H1 (cell line): ENCODE data around the gene SMTNL1. TPM values are rescaled to one million over a fixed set of nuclear protein-coding genes. Genes with fewer than 3 reads are reported as not detected.

Experiments used
- CBX5 ChIP-seq: fragments of 300-800, 300-1000 bp; sonication (generic); IDR thresholded peaks from 2 replicates; pipeline ENCODE4 v1.7.1; 2016; ENCODE audit warnings: antibody characterized with exemption, low read length, low read depth
- CBX8 ChIP-seq: fragments of 300-800, 300-1000 bp; sonication (generic); IDR thresholded peaks from 2 replicates; pipeline ENCODE4 v1.7.1; 2016; ENCODE audit warnings: low read depth, low read length, borderline replicate concordance
- CHD2 ChIP-seq: IDR thresholded peaks from 2 replicates; pipeline ENCODE4 v1.6.1; 2012; ENCODE audit warnings: low read length, improper control_type of control experiment
- CTBP2 ChIP-seq: IDR thresholded peaks from 2 replicates; pipeline ENCODE4 v1.7.0; 2011; ENCODE audit warnings: borderline replicate concordance, mild to moderate bottlenecking, moderate library complexity, mixed read lengths, low read length; ENCODE audit not compliant: insufficient read depth, insufficient read length
- FOSL1 ChIP-seq: IDR thresholded peaks from 2 replicates; pipeline ENCODE4 v1.6.1; 2011; ENCODE audit warnings: mild to moderate bottlenecking, low read depth, low read length, moderate library complexity; ENCODE audit not compliant: insufficient read depth
- HDAC2 ChIP-seq, 2 experiments: fragments of 300-600 bp in 1 of 2; sonication (generic) in 1 of 2; IDR thresholded peaks; 2 replicates each; pipeline ENCODE4 v1.6.1; 2011 to 2012; ENCODE audit warnings: low read depth in 2 of 2, low read length in 2 of 2, mild to moderate bottlenecking in 2 of 2, moderate library complexity in 2 of 2, borderline replicate concordance in 1 of 2, inconsistent platforms in 1 of 2
- JUND ChIP-seq: IDR thresholded peaks from 2 replicates; pipeline ENCODE4 v1.6.1; 2011; ENCODE audit warnings: mild to moderate bottlenecking, improper control_type of control experiment, low read length
- NANOG ChIP-seq: IDR thresholded peaks from 2 replicates; pipeline ENCODE4 v1.6.1; 2011; ENCODE audit warnings: low read length, low read depth, mild to moderate bottlenecking, inconsistent platforms; ENCODE audit not compliant: insufficient read depth, poor library complexity, severe bottlenecking
- POLR2A ChIP-seq, 2 experiments: IDR thresholded peaks; 1 replicate in 1 of 2; 2 replicates in 1 of 2; pipeline ENCODE4 v1.6.1; 2011; ENCODE audit warnings: low read depth in 2 of 2, low read length in 2 of 2, mild to moderate bottlenecking in 2 of 2; ENCODE audit errors: control extremely low read depth in 1 of 2
- POLR2AphosphoS5 ChIP-seq: IDR thresholded peaks from 2 replicates; pipeline ENCODE4 v1.6.1; 2011; ENCODE audit warnings: low read depth, low read length
- RFX5 ChIP-seq: IDR thresholded peaks from 2 replicates; pipeline ENCODE4 v1.6.1; 2011; ENCODE audit warnings: low read depth, low read length, improper control_type of control experiment, borderline replicate concordance
- TAF7 ChIP-seq: optimal IDR thresholded peaks from 2 replicates; pipeline ENCODE3; 2011; ENCODE audit warnings: low read depth, mild to moderate bottlenecking, inconsistent platforms, low read length, moderate library complexity, borderline replicate concordance
- TCF12 ChIP-seq: IDR thresholded peaks from 2 replicates; pipeline ENCODE4 v1.6.1; 2011; ENCODE audit warnings: low read depth, mild to moderate bottlenecking, low read length
- TEAD4 ChIP-seq: IDR thresholded peaks from 2 replicates; pipeline ENCODE4 v1.6.1; 2012; ENCODE audit warnings: low read depth, low read length, inconsistent platforms, mixed read lengths
- polyA plus RNA-seq, 7 experiments: library from polyadenylated mRNA; depleted of rRNA in 3 of 7; stranded (reverse) in 5 of 7; unstranded in 2 of 7; fragments of >200 nt in 5 of 7; fragments of 200-250 nt in 2 of 7; gene quantifications; 1 replicate in 5 of 7; 2 replicates in 1 of 7; 4 replicates in 1 of 7; pipeline versions ENCODE4 v1.2.1 to v1.2.3, GENCODE V29; 2011 to 2013; ENCODE audit warnings: missing spikeins in 2 of 7, mixed read lengths in 2 of 7
- total RNA-seq: library from RNA; stranded (reverse); fragmentation: NEBNext Ultra II Directional; extraction: Animal tissue kit (Norgen Biotek cat#: 25700); gene quantifications from 2 replicates; pipeline ENCODE4 v1.2.1, GENCODE V29; 2021
- TF ChIP-seq, protein P1 (sequence below): IDR thresholded peaks from 2 replicates; pipeline ENCODE4 v1.6.1; 2011; ENCODE audit warnings: low read length, improper control_type of control experiment
- TF ChIP-seq, protein P2 (sequence below): IDR thresholded peaks from 2 replicates; pipeline ENCODE4 v1.6.1; 2012; ENCODE audit warnings: inconsistent platforms
- TF ChIP-seq, protein P3 (sequence below), 3 experiments: IDR thresholded peaks; 1 replicate in 2 of 3; 2 replicates in 1 of 3; pipeline versions ENCODE4 v1.5.1 to v1.6.1; 2011; ENCODE audit warnings: low read length in 3 of 3, mild to moderate bottlenecking in 3 of 3, inconsistent platforms in 2 of 3, low read depth in 1 of 3, moderate library complexity in 1 of 3; ENCODE audit not compliant: insufficient read depth in 1 of 3; ENCODE audit errors: control extremely low read depth in 1 of 3

Gene SMTNL1
- total and polyA plus RNA-seq, 2 of the 8 experiments (the other 6 are each of a cell fraction or from before 2014, with no cell fraction given) = 0.18 TPM; not detected in 1

DNA sequence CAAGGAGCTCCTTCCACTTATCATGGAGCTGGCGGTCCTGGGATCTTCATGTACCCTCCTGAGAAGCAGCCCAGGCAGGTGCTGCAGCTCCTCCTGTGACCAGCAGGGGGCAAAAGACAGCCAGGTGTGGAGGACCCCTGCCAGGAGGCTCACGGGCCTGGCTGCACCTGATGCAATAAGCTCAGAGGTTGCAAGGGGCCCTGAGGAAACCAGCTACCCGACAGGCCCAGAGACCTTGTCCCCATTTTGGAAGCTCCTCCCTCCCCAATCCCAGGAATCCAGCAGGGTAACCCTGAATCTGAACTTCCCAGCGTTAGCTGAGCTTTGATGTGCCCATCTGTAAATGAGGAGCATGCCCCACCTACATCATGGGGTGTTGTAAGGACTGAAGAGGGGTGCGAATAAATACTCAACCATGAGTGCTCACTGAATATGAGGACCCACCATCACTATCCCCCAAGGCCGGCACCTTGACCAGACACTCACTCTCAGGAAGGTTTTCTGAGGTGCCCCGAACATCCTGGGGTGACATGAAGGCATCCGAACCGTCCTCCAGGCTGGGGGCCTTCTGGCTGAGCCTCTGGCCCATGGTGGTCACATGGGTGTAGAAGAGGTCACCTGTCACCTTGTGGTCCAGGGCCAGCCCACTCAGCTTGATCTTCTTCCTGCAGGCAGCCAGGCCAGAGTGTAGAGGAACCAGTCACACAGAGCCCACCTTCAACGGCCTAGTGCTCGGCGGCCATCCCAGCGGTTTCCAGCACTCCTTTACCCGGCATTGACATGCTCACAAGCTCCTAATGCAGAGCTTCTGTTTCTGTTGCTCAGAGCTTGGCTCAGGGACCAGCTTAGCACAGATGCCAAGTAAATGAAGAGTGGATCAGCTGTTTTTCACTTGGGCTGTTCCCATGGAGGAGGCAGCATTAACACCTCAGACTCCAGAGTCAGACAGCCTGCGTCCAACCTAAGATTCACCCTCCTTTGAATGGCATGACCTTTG, 43.6 kb upstream of the SMTNL1 start (continued):
- peak; percentile 93; the same call in 1 of the 2 replicates for TF ChIP-seq TCF12
- no peak for TF ChIP-seq RFX5
- TF ChIP-seq TAF7 = peak; percentile 64
- 0 out of 2 replicates have a peak, but pooled peaks have one; percentile 18 for TF ChIP-seq TEAD4
- TF ChIP-seq CBX8 = no peak
- TF ChIP-seq CBX5 = no peak
- TF ChIP-seq, protein P1, sequence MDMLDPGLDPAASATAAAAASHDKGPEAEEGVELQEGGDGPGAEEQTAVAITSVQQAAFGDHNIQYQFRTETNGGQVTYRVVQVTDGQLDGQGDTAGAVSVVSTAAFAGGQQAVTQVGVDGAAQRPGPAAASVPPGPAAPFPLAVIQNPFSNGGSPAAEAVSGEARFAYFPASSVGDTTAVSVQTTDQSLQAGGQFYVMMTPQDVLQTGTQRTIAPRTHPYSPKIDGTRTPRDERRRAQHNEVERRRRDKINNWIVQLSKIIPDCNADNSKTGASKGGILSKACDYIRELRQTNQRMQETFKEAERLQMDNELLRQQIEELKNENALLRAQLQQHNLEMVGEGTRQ = peak; percentile 35; the same call in 1 of the 2 replicates
- TF ChIP-seq POLR2AphosphoS5 = 0 out of 2 replicates have a peak, but pooled peaks have one; percentile 34
- TF ChIP-seq FOSL1 = no peak
- peak; percentile 62; the same call in 1 of the 2 replicates for TF ChIP-seq JUND
- peak; percentile 66; the same call in 1 of the 2 replicates for TF ChIP-seq CHD2
- 0 out of 4 replicates have a peak, but pooled peaks of 1 of the 2 experiments have one; percentile 5 for TF ChIP-seq HDAC2 (IDR thresholded peaks at IDR 0.05; ENCODE audit: borderline replicate concordance in 1 of 2, low read depth in 2 of 2, low read length in 2 of 2)
- no peak for TF ChIP-seq NANOG
- peak in 1 of 2 experiments; percentile 36; a peak in 1 of 3 replicates for TF ChIP-seq POLR2A (IDR thresholded peaks at IDR 0.05; ENCODE audit: control extremely low read depth in 1 of 2, low read depth in 2 of 2, low read length in 2 of 2)
- TF ChIP-seq, protein P2, sequence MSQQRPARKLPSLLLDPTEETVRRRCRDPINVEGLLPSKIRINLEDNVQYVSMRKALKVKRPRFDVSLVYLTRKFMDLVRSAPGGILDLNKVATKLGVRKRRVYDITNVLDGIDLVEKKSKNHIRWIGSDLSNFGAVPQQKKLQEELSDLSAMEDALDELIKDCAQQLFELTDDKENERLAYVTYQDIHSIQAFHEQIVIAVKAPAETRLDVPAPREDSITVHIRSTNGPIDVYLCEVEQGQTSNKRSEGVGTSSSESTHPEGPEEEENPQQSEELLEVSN = peak; percentile 44; the same call in 1 of the 2 replicates
- TF ChIP-seq, protein P3, sequence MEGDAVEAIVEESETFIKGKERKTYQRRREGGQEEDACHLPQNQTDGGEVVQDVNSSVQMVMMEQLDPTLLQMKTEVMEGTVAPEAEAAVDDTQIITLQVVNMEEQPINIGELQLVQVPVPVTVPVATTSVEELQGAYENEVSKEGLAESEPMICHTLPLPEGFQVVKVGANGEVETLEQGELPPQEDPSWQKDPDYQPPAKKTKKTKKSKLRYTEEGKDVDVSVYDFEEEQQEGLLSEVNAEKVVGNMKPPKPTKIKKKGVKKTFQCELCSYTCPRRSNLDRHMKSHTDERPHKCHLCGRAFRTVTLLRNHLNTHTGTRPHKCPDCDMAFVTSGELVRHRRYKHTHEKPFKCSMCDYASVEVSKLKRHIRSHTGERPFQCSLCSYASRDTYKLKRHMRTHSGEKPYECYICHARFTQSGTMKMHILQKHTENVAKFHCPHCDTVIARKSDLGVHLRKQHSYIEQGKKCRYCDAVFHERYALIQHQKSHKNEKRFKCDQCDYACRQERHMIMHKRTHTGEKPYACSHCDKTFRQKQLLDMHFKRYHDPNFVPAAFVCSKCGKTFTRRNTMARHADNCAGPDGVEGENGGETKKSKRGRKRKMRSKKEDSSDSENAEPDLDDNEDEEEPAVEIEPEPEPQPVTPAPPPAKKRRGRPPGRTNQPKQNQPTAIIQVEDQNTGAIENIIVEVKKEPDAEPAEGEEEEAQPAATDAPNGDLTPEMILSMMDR (IDR thresholded peaks at IDR 0.05; ENCODE audit: control extremely low read depth in 1 of 3, insufficient read depth in 1 of 3, low read depth in 1 of 3, low read length in 3 of 3) = peak; percentile 81 to 90 (median 87)
- peak; percentile 31 for TF ChIP-seq CTBP2
